Activated CD4-positive, CD25-positive, alpha-beta regulatory T cell (primary cell): ENCODE measurements around the gene IFRD2.

Source experiments
- DNase-seq, 4 experiments: peaks; one replicate each; lab custom pipeline; 2025; lab: John Stamatoyannopoulos, UW

Gene IFRD2

GRCh38 chr3:50302095-50303012, 10.1 kb upstream of the IFRD2 start:
- DNase-seq: no peak

GRCh38 chr3:50300681-50301254, 8.5 kb upstream of the IFRD2 start:
- DNase-seq: no peak

- DNase-seq: no peak
Measured at GRCh38 chr3:50299929-50300680, 7.9 kb upstream of the IFRD2 start.

- DNase-seq: no peak
Measured at GRCh38 chr3:50299638-50299928, 7.4 kb upstream of the IFRD2 start.

- peak; percentile 98 for DNase-seq
Measured at GRCh38 chr3:50298836-50299637, 6.8 kb upstream of the IFRD2 start, which contains the start of the genes HYAL3 and NAA80. TSS of gene HYAL3 (minus strand) at chr3:50299405. CDS start at chr3:50295602, 3,803 bp downstream. TSS of gene NAA80 (minus strand) at chr3:50299405. CDS start at chr3:50297463, 1,942 bp downstream.

- no peak for DNase-seq
Measured at GRCh38 chr3:50297896-50298725, 5.9 kb upstream of the IFRD2 start.

- no peak for DNase-seq
Measured at GRCh38 chr3:50297384-50297775, 5.2 kb upstream of the IFRD2 start.

- DNase-seq: no peak
Measured at GRCh38 chr3:50296721-50297383, 4.6 kb upstream of the IFRD2 start.

GRCh38 chr3:50295553-50296431, 3.6 kb upstream of the IFRD2 start:
- no peak for DNase-seq

- no peak for DNase-seq
Measured at GRCh38 chr3:50294492-50295403, 2.5 kb upstream of the IFRD2 start.

- DNase-seq: no peak
Measured at GRCh38 chr3:50294089-50294488, 1.9 kb upstream of the IFRD2 start.

GRCh38 chr3:50293079-50293801, 1.0 kb upstream of the IFRD2 start:
- DNase-seq: no peak

- no peak for DNase-seq
Measured at GRCh38 chr3:50290161-50290641, 2.0 kb downstream of the IFRD2 start.

GRCh38 chr3:50289130-50289529, 3.1 kb downstream of the IFRD2 start:
- no peak for DNase-seq

- DNase-seq: no peak
Measured at GRCh38 chr3:50288387-50289007, 3.7 kb downstream of the IFRD2 start.

GRCh38 chr3:50287262-50287661, 5.0 kb downstream of the IFRD2 start:
- no peak for DNase-seq
